Measurements from ENCODE around the gene XXYLT1.
"Not testable (repeated sequence)": the region's sequence is repeated elsewhere in the genome, so short reads cannot be mapped to it uniquely, and the experiment has no call there.

Gene XXYLT1

DNA sequence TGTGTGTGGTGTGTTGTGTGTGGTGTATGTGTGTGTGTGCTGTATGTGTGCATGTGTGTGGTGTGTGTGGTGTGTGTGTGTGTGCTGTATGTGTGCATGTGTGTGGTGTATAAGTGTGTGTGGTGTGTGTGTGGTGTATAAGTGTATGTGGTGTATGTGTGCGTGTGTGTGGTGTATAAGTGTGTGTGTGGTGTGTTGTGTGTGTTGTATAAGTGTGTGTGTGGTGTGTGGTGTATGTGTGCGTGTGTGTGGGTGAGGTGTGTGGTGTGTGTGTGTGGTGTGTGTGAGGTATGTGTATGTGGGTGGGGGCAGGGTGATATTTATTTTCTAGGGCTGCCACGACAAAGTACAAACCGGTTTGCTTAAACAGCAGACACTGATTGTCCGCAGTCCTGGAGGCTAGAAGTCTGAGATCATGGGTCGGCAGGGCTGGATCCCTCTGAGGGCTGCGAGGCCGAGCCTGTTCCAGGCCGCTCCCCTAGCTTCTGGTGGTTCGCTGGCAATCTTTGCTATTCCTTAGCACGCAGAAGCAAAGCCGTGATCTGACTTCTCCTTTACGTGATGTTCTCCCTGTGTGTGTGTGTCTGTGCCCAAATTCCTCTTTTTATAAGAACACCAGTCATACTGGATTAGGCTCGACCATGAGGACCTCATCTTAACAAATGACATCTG, 160.2 kb downstream of the XXYLT1 start:
- DNase-seq: no peak

DNA sequence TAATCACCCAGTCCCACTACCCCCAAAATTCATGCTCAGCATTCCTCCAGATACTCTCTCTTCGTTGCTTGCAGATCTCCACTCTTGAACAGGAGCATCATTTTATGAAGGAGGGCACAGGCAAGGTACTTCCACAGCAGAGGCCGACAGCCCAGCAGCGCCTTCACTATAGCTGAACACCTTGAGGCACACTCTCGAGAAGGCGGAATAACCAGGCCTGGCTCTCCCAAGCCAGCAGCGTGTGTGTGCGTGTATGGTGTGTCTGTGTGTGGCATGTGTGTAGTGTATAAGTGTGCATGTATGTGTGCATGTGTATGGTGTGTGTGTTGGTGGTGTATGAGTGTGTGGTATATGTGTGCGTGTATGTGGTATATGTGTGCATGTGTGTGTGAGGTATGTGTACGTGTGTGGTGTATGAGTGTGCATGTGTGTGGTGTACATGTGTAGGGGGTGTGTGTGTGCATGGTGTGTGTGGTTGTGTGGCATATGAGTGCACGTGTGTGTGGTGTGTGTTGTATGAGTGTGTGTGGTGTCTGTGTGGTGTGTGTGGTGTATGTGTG, 161.8 kb downstream of the XXYLT1 start:
- DNase-seq: no peak

DNA sequence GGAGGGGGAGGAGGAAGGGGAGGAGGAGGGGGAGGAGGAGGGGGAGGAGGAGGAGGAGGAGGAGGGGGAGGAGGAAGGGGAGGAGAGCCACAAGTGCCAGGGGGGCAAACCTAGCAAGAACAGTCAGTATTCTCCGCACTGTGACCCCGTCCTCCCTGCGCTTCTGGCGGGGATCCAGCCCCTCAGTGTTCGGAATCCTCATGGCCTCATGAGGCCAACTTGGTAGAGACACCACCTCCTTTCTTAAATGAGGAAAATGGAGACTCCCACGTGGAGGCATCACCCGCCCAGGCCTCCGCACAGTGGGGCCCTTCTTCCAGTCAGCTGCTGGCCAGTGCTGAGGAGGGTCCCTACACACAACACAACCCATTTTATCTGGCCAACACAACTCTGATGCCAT, 163.4 kb downstream of the XXYLT1 start:
- no peak for DNase-seq

DNA sequence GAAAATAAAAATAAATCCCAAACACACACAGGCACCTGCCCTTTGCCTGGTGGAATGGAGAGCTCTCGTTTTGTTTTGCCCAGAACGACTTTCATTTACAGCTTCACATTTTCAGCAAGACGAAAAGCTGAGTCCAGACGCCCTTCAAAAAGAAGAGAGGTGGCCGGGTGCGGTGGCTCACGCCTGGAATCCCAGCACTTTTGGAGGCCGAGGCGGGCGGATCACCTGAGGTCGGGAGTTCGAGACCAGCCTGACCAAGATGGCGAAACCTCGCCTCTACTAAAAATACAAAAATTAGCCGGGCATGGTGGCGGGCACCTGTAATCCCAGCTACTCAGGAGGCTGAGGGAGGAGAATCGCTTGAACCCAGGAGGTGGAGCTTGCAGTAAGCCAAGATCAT, 163.9 kb downstream of the XXYLT1 start:
- not testable (repeated sequence) for DNase-seq

DNA sequence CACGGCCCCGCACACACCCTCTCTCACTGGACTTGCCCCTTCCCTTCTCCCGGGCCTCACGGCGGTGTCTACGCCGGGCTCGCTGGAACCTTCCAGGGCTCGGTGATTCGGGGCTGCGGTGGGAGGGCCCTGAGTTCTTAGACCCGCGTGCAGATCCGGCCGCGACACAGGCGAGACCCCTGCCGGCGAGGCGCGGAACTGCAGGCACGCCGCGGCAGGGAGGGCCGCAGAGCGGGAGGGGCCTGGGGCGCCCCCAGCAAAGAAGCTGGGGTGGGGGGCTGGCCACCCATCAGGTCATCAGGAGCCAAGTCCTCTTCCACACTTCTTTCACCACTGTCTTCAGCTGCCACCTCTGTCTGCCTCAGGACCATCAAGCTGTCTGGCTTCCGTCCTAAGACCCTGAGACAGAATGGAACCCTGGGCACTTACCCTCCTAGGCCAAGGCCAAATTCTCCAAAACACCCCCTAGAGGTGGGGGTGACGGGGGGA, 164.5 kb downstream of the XXYLT1 start:
- DNase-seq: peak; percentile 66

DNA sequence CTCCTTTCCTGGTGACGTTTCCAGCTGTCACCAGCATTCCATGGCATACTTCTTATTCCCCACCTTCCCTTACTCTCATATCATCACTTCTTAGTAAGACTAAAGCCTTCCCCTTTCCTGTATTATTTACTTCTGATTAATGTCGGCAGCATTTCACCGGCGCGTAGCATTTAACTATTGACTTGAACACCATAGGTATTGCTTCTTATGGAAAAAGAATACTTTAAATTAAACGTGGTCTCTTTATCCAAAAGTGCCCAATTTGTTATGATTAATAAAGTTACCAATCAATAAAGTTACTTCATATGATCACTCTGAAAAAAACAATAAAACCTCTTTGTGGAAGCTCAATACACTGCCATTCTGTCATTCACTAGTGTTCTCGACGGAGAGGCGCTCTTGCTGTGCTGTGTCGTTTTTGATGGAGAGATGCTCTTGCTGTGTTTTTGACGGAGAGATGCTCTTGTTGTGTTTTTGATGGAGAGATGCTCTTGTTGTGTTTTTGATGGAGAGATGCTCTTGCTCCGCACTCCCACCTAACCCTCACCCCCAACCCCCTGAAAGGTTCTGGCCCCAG, 165.0 kb downstream of the XXYLT1 start:
- DNase-seq: no peak

DNA sequence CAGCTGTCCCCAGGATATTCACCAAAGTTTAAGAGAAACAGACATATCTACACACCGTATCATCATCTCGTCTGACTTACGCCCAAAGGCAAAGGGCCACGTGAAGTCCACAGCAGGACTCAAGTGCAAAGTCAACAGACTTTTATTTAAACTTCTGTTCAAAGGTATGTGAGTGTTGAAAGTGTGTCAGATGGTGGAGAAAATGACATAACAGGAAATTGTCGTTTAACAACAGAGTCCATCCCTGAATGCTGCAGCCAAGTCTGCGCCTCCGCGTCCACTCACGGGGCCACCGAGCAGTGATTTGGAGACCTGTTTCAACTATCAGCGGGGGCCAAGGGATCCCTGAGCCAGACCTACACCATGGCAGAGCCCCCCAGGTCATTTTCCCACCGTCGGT, 165.6 kb downstream of the XXYLT1 start:
- peak; percentile 30 for DNase-seq

DNA sequence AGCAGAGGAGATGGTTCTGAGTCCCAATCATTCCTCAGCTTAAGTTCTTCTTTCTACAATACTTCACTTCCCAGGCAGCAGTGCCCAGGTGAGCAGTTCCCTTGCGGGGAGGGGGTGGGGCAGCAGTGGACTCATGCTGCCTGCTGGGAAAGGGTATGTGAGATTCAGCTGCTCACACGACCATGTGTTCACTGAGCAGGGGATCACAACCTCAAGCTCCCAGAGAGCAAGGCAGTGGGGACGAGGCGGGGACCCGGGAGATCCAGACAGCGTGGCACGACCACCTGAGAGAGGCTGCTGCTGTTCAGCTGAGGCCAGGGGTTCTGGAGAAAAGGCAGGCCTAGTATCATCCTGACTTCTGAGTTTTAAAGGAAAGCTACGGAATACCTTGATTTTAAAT, 166.6 kb downstream of the XXYLT1 start:
- DNase-seq: no peak

DNA sequence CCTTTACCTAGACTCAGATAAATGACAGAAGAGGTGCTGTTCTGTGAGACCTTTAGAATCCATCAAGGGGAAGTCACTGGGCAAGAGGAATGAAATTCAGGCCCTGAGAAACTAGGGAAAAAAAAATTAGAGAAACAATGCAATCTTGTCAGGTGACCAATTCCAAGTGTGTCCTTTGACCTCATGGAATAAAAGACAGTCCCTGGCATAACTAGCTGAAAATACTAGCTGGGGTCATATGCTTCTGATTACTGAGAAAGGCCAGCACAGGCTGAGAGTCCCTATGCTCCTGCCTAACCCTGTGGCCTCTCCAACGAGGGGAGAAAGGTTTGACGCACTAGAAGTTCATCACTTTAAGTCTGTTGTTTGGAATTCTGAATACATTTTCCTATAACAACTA, 167.3 kb downstream of the XXYLT1 start:
- DNase-seq: no peak

DNA sequence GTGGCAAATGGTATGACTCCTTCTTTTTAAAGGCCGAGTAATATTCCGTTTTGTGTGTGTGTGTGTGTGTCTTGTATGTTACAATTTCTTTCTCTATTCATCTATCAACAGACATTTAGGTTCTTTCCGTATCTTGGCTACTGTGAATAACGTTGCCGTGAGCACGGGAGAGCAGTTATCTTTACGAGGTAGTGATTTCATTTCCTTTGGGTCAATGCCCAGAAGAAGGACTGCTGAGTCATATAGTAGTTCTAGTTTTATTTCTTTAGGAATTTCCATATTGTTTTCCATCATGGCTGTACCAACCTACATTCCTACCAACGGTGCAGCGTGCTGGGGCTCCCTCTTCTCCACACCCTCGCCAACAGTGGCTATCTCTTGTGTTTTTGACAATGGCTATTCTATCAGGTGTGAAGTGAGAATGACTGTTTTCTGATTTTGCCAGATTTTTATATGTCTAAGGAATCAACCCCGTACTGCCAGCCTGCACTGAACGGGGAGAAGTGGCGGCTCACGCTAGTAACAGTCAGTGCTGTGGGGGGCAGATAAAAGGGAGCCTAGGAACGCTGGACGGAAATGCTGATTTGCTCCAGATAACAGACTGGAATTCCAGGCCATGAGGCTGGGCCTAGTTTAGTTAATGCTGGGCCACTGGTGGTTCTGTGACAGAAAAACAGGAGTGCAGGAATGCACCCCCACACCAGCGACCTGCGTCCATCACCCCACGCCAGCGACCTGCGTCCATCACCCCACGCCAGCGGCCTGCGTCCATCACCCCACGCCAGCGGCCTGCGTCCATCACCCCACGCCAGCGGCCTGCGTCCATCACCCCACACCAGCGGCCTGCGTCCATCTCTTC, 168.1 kb downstream of the XXYLT1 start:
- peak; percentile 96 for DNase-seq

DNA sequence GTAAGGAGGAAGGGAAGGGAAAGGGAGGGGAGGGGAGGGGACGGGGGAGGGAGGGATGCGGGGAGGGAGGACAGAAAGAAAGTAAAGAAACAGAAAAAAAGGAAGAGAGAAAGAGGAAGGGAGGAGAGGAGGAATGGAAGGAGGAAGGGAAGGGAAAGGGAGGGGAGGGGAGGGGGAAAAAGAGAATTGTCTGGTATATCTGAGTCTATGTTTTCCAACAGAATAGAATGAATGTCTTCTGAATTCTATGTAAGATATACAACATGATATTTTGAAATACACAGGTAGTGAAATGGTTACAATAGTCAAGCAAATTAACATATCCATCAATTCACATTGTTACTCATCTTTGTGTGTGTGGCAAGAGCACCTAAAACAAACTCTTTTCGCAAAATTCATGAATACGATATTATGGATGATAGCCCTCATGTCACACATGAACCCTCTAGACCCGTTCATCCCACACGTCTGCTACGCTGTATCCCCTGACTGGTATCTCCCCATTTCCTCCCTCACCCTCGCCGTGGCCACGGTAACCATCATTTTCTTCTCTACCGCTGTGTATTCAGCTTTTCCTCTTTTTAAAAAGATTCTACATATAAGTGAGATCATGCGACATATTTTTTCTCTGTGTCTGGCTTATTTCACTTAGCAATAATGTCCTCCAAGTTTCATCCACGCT, 168.9 kb downstream of the XXYLT1 start:
- no peak for DNase-seq

DNA sequence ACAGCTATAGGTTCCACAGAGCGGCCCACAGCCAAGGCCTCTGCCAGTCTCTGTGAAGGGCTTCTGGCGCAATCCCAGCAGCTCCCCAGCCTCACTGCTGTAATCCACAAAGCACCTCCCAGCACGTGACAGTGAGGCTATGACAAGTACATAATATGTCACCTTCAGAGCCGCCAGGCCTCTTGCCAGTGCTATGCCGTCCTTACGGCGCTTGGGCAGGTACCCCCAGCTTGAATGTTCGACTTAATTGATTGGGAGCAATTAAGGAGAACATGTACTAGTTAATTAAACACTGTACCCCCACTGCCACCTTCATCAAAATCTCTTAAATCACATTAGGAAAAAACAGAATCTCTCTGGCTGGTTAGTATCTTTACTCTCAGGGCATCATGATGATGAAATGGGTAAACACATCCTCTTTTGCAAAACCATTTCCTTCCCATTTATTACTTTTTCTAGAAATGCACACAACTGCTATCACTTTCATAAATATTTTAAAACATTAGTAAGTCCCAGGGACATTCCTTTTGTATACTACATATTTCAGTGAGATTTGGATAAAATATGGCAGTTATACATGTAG, 169.9 kb downstream of the XXYLT1 start:
- DNase-seq: peak; percentile 63

DNA sequence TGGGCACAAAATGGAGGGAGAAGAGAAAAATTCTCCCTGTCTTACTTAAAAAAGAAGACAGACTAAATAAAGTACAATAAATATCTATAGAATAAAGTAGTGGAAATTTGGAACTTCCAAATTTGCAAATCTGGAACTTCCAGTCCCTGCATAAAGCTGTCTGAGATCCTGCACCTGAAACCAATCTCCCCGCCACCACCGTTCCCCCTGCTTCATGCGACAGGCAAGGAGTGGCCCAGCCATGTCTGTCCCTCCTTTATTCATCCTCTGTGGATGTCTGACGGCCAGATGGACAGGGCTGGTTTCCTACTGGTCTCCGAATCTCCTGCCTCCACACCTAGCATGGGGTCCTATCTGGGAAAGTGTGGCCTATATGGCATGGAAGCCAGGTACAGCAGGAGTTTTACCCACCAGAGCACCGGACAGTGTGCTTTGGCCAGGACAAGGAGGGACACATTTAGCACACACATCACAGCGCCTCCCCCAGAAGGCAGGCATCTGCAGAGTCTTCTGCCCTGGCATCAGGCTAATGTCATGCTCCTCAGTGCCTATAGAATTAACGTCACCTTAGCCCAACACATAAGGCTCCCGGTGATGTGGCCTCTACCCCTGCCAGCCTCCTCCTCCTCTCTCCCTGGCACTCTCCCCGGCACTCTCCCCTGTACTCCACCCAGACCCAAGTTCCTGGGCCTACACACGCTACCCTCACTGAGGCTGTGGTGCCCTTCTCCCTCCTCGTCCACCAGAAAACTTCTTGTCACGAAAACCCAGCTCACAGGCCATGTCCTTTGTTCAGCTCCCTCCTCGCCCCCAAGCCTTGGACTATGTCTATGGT, 170.8 kb downstream of the XXYLT1 start:
- DNase-seq: no peak

DNA sequence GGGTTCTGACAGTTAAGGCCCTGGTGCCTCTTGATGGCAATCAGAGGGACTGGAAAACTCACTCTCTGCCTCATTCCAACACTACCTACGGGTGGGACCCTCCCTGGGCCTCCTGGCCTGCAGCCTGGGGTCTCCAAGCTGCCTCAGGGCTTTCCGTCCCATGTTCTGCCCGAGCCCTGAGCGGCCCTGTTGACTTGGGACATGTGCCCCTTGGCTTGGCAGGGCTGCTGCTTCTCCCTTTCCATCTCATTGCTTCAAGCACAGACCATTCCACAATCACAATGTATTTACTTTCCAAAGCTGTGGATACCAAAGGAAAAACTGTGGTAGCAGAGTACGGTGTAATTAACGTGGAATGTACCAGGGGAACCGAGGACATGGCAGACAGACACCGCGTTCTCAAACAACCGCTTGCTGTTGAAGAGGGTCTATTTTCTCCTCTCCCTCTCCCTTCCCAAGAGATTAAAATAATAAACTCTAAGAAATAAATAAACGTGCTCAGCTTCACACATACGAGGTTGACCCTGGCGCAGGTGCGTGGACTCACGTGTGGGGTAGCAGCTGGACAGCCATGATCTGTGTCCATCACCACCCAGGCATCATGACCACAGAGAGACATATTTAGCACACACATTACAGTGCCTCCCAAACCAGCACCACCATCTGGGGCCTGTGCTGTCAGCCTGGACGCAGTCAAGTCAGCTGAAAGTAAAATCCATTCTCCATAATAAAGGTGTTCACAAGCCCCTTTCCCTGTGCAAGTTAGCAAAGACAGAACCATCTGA, 172.0 kb downstream of the XXYLT1 start:
- DNase-seq: no peak

DNA sequence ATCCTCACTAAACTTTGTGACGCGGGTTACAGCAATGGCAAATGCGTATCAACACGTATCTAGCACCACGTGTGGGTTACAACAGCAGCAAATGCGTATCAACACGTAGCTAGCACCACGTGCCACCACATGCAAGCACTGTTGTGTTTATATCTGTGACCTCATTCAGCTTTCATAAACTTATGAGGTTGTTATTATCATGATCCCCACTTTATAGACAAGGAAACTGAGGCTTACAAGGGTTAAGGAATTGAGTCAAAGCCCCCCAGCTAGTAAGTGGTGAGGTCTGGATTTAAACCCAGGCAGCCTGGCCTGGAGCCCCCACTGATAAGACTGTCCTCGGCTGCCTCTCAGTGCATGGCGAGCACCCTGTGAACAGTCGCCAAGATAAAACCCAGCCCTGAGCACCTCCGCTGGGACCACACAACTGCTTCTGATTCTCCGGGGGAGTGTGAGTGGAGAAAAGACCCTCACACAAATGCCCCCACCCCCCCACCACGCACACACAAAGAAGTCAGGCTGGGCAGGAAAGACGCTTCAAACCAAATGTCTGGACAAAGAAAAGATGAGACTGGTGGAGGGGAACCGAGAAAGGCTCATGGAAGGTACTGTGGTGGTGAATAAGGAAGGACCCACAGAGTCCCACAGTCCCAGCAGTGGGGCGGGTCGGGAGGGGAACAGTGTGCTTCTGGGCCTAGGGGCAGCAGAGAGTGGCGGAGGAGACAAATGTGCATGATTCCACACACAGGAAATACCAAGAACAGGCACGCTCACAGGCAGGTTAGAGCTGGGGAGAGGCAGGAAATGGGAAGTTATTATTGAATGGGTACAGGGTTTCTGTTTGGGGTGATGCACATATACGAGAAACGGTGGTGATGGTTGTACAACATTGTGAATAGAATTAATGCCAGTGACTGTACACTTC, 173.4 kb downstream of the XXYLT1 start:
- no peak for DNase-seq

DNA sequence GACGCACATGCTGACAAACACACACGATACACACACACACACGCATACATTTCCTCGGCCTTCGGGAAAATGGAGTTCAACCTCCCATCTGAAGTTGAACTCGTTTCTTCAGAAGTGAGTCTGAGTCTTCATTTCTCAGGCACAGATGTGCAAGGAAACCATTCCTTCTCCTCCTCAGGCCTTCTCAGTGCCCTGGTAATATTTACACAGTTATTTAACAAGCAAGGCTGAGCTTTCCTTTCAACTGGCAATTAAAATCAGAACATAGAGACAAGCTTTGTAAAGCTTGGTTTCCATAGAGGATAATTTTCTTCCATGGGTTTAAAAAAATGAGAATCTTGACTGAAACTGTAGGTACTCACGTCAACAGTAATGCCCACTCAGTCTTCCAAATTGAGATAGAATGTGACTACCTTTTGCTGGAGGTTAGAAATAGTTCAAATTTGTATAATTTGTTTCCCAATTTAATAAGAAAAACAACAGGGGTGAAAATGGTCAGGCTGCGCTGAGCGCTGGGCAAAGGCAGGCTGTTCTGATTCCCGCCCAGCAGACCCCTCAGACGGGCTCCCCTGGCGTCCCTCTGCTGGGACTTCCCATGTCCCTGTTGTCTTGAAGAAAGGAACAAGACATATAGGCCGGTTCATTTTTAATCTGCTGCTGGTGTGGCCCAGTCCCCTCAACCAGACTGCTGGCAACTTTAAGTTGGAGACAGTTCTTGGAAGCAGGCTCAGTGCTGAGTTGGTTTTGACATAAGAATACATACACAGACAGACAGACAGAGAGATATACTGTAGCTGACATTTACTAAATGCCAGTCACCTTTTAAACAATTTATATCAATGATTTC, 174.3 kb downstream of the XXYLT1 start:
- no peak for DNase-seq

DNA sequence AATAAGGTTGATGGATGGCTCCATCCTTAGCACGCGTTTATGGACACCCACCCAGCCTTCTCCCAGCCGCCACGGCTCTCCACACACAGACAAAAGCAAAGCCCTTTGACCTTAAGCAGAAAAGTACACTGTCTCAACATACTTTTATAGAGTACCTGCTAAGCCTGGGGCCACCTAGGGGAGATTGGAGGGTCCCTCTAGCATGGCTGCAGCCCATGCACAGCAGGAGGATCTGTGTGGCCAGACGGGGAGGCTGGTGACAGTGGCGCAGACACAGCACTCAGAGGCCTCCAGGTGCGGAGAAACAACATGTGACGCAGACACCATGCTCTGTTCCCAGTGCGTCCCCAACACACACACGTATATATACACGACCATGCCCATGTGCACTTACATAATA, 174.9 kb downstream of the XXYLT1 start:
- DNase-seq: no peak

DNA sequence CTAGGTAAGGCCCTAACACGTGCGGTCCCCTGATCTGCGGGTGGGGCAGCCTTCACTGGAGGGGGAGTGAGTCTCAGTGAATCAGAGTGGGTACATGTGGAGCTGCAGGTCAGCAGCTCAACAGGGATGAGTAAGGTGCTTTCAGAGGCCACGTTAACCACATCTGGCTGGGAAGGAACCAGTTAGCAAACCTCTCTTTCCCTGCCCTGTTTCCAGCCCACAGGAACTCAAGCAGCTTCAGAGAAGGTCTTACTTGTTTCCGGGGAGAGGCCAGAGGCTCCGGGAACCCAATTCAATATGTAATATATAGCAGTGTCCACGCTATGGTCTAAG, 175.3 kb downstream of the XXYLT1 start:
- no peak for DNase-seq
